Spleen (tissue), 11 donors: Measurements from ENCODE around the gene CPA2. TPM values are rescaled to one million over a fixed set of nuclear protein-coding genes. Genes with fewer than 3 reads are reported as not detected.

ENCODE experiments used
- DNase-seq: peaks from one replicate; pipeline ENCODE4 v3.0.0-alpha.2; 2020
- H3K27ac ChIP-seq, 8 donors: fragments of 200-600 bp; sonication (generic) in 7 of 8; 1 replicate in 4 of 8; 2 replicates in 4 of 8; pipeline versions ENCODE4 v1.5.0 to v1.8.0; 2016 to 2021; ENCODE audit warnings: inconsistent platforms in 4 of 8, mild to moderate bottlenecking in 4 of 8, moderate library complexity in 1 of 8
- H3K27me3 ChIP-seq, 7 donors: fragments of 200-600 bp; sonication (generic) in 6 of 7; replicated peaks in 1 of 7; 1 replicate in 4 of 7; 2 replicates in 3 of 7; pipeline versions ENCODE4 v1.5.0 to v1.8.0; 2016 to 2021; ENCODE audit warnings: inconsistent platforms in 3 of 7, mild to moderate bottlenecking in 1 of 7
- H3K36me3 ChIP-seq, 6 donors: fragments of 200-600 bp; sonication (generic) in 5 of 6; 1 replicate in 4 of 6; 2 replicates in 2 of 6; pipeline versions ENCODE4 v1.5.0 to v1.8.0; 2016 to 2021; ENCODE audit warnings: inconsistent platforms in 2 of 6
- H3K4me1 ChIP-seq, 6 donors: fragments of 200-600 bp; sonication (generic) in 5 of 6; 1 replicate in 3 of 6; 2 replicates in 3 of 6; pipeline versions ENCODE4 v1.5.0 to v1.8.0; 2016 to 2021; ENCODE audit warnings: inconsistent platforms in 3 of 6
- H3K4me3 ChIP-seq, 8 donors: fragments of 200-600 bp; sonication (generic) in 7 of 8; 1 replicate in 4 of 8; 2 replicates in 4 of 8; pipeline versions ENCODE4 v1.5.0 to v1.8.0; 2016 to 2021; ENCODE audit warnings: inconsistent platforms in 4 of 8, mild to moderate bottlenecking in 4 of 8, moderate library complexity in 2 of 8
- H3K9me3 ChIP-seq, 8 donors: fragments of 200-600 bp; sonication (generic) in 7 of 8; 1 replicate in 4 of 8; 2 replicates in 4 of 8; pipeline versions ENCODE4 v1.5.0 to v1.8.0; 2016 to 2021; ENCODE audit warnings: inconsistent platforms in 4 of 8
- POLR2A ChIP-seq, 3 donors: fragments of 450-650 bp; IDR thresholded peaks; one replicate each; pipeline ENCODE4 v1.5.1; 2017; ENCODE audit warnings: antibody characterized with exemption in 3 of 3, mild to moderate bottlenecking in 1 of 3
- POLR2AphosphoS5 ChIP-seq, 3 donors: sonication (generic); formaldehyde crosslinking; IDR thresholded peaks; one replicate each; pipeline ENCODE4 v1.5.1; 2017; ENCODE audit warnings: antibody characterized with exemption in 3 of 3
- WGBS, 5 donors: extraction: QIAGEN DNeasy Blood & Tissue Kit in 3 of 5; methylation state at CpG; one replicate each; pipeline versions ENCODE4 v1.1.5 to v1.1.7; 2013 to 2018; 5-methylcytosine and 5-hydroxymethylcytosine counted together
- intact Hi-C: fragments of 100-400 bp; cut with DNase I; formaldehyde crosslinking; loops from one replicate; pipeline ENCODE4 v1.15.0; 2023; ENCODE audit warnings: low total_unique reads
- polyA plus RNA-seq, 3 donors: library from polyadenylated mRNA; stranded (reverse); fragments of 200-250 nt; gene quantifications; one replicate each; pipeline ENCODE4 v1.2.1, GENCODE V29; 2013
- total RNA-seq, 7 donors: library from RNA; depleted of rRNA in 3 of 7; stranded (reverse); fragments of >200 nt in 3 of 7; fragmentation: NEBNext Ultra II Directional in 4 of 7; extraction: Animal tissue kit (Norgen Biotek cat#: 25700) in 4 of 7; gene quantifications; one replicate each; pipeline versions ENCODE4 v1.1.0 to v1.2.1, GENCODE V29; 2016 to 2021
- TF ChIP-seq, protein P1 (sequence below), 11 experiments: fragments of 200-600 bp in 7 of 11; fragments of 450-650 bp in 4 of 11; sonication (generic) in 4 of 11; IDR thresholded peaks in 8 of 11; conservative IDR thresholded peaks in 3 of 11; 1 replicate in 7 of 11; 2 replicates in 4 of 11; pipeline versions ENCODE4 v1.4.0 to v1.8.0; 2016 to 2021; ENCODE audit warnings: antibody characterized with exemption in 11 of 11, inconsistent platforms in 4 of 11, mild to moderate bottlenecking in 1 of 11
- donor health status: healthy with polysubstance abuse.
- donor health status: DM: no; HTN: no; CAD: no; lungs with moderate emphysema.
- donor health status: DM: no; HTN: no; CAD: no.
- donor health status: Bipolar disorder and iron deficiency.
- donor health status: healthy.
- donor health status: DM: no; HTN: no; CAD: no.
- donor health status: DM: yes; HTN: yes; CAD: no.

CPA2 gene
- total and polyA plus RNA-seq, 10 donors: 0.13 to 1.5 (median 0.28) TPM; not detected in 5

GRCh38 chr7:130293521-130293920, 26.9 kb downstream of the CPA2 start:
- TF ChIP-seq POLR2AphosphoS5 (IDR thresholded peaks at IDR 0.05) (no peak), POLR2A (IDR thresholded peaks at IDR 0.05) (no peak)
- TF ChIP-seq, protein P1, sequence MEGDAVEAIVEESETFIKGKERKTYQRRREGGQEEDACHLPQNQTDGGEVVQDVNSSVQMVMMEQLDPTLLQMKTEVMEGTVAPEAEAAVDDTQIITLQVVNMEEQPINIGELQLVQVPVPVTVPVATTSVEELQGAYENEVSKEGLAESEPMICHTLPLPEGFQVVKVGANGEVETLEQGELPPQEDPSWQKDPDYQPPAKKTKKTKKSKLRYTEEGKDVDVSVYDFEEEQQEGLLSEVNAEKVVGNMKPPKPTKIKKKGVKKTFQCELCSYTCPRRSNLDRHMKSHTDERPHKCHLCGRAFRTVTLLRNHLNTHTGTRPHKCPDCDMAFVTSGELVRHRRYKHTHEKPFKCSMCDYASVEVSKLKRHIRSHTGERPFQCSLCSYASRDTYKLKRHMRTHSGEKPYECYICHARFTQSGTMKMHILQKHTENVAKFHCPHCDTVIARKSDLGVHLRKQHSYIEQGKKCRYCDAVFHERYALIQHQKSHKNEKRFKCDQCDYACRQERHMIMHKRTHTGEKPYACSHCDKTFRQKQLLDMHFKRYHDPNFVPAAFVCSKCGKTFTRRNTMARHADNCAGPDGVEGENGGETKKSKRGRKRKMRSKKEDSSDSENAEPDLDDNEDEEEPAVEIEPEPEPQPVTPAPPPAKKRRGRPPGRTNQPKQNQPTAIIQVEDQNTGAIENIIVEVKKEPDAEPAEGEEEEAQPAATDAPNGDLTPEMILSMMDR (IDR thresholded peaks at IDR 0.05 in 8 of 11, conservative IDR thresholded peaks at IDR 0.05 in 3 of 11): no peak
- H3K27ac ChIP-seq: no peak overlapping the region
- no peaks in the 10 kb centered on the region for H3K9me3 ChIP-seq
- H3K4me3 ChIP-seq: no peak overlapping the region
- H3K27me3 ChIP-seq: no peaks in the 10 kb centered on the region
- no peak for DNase-seq
- H3K4me1 ChIP-seq: no peaks in the 10 kb centered on the region
- intact Hi-C loops: no loop called here
- H3K36me3 ChIP-seq: no peaks in the 10 kb centered on the region
- 69 to 81% (median 77%) methylated on average over 8 of the region's 8 CpGs for WGBS, 5 donors

- H3K27ac ChIP-seq: no peak overlapping the region
- no peak for DNase-seq
Observed at GRCh38 chr7:130294314-130294713, 27.7 kb downstream of the CPA2 start.

DNA sequence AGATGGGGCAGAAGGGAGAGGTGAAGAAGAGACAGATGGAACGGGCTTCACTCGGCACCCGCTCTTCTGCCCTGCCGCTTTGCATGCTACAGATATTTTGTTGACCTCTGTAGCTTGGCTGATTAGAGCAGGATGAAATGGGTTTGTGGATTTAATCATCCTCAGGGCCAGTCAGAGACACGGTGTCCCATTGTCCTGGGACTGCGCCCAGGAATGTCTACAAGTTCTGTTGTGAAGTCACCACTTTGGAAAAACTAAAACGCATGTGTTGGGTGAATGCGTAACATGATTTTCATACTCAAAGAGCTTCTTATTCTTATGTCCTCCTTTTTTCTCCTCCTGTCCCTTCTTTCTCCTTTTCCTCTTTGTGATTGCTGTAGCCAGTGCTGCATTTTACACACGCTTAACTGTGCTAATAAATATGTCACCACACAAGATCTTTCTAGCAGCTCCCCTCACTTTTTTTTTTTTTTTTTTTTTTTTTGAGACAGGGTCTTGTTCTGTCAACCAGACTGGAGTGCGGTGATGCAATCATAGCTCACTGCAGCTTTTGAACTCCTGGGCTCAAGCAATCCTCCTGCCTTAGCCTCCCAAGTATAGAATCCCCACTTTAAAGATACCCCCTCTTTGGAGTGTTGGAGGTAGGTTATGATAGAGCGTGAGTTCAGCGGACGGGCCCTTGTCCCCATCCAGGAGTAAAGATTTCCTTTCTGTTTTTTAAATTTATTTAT, 29.7 kb downstream of the CPA2 start:
- TF ChIP-seq, protein P1 (IDR thresholded peaks at IDR 0.05 in 8 of 11, conservative IDR thresholded peaks at IDR 0.05 in 3 of 11): no peak
- TF ChIP-seq POLR2AphosphoS5 (IDR thresholded peaks at IDR 0.05) (no peak), POLR2A (IDR thresholded peaks at IDR 0.05) (no peak)
- H3K9me3 ChIP-seq: no peaks in the 10 kb centered on the region
- intact Hi-C loops: no loop called here
- no peak for DNase-seq
- no peak overlapping the region for H3K4me3 ChIP-seq
- H3K27me3 ChIP-seq: no peaks in the 10 kb centered on the region
- 94 to 97% (median 95%) methylated on average over 13 of the region's 13 CpGs for WGBS, 5 donors
- no peaks in the 10 kb centered on the region for H3K36me3 ChIP-seq
- no peak overlapping the region for H3K27ac ChIP-seq
- no peaks in the 10 kb centered on the region for H3K4me1 ChIP-seq

More at GRCh38 chr7:130294314-130294713, 27.7 kb downstream of the CPA2 start:
- intact Hi-C loops: no loop called here
- Histone ChIP-seq H3K27me3 (no peaks in the 10 kb centered on the region), H3K4me3 (no peak overlapping the region), H3K9me3 (no peaks in the 10 kb centered on the region), H3K36me3 (no peaks in the 10 kb centered on the region), H3K4me1 (no peaks in the 10 kb centered on the region)
- WGBS, 5 donors: 55 to 75% (median 71%) methylated on average over 5 of the region's 5 CpGs
- TF ChIP-seq POLR2A (IDR thresholded peaks at IDR 0.05) (no peak), POLR2AphosphoS5 (IDR thresholded peaks at IDR 0.05) (no peak)
- TF ChIP-seq, protein P1 (IDR thresholded peaks at IDR 0.05 in 8 of 11, conservative IDR thresholded peaks at IDR 0.05 in 3 of 11): no peak

DNA sequence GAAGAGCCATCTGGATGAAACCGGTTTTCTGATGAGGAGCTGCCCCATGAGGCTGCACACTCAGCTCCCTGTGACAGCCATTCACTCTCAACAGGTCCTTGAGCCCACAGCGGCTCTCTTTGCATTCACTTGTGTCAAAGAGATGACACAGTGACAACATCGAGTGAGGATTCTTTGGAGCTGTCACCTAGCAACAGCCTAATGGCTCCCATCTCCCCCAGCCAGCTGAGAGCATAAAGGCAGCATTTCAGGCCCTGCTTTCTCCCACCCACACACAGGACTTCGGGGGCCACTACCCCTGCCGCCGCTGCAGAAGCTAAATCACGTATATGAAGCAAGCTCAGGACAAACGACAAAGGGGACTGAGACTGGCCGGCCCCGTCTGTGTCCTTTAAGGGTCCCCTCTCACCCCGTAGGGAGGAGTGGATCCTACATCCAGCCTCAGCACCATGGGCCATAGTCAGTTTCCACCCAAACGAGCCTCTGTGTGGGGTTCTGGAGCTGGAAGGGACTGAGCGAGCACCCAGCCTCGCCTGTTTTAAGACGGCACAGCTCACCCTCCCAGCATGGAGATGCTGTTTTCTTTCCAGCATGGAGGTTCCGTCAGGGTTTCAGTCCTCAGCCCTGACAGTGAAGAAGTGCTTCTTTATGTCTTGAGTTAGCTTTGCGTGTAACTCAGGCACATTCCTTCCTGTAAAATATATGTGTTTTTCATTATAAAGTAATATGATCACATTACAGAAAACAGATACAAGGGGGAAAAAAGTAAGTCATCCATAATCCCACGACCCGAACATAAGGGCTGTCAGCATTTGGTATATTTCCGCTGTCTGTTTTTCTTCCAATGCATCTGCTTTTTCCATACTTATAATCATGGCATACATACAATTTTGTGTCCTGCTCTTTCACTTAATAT, 31.2 kb downstream of the CPA2 start:
- H3K4me3 ChIP-seq: no peak overlapping the region
- WGBS, 5 donors: 90 to 94% (median 92%) methylated on average over 19 to 20 of the region's 20 CpGs
- H3K27ac ChIP-seq: no peak overlapping the region
- H3K4me1 ChIP-seq: no peaks in the 10 kb centered on the region
- no peaks in the 10 kb centered on the region for H3K9me3 ChIP-seq
- no peak for TF ChIP-seq POLR2AphosphoS5 (IDR thresholded peaks at IDR 0.05)
- TF ChIP-seq, protein P1 (IDR thresholded peaks at IDR 0.05 in 8 of 11, conservative IDR thresholded peaks at IDR 0.05 in 3 of 11): no peak
- TF ChIP-seq POLR2A (IDR thresholded peaks at IDR 0.05): no peak
- H3K27me3 ChIP-seq: no peaks in the 10 kb centered on the region
- H3K36me3 ChIP-seq: no peaks in the 10 kb centered on the region
- DNase-seq: no peak
- intact Hi-C loops: no loop called here
